ENCODE results near the gene FTMT. TPM values are rescaled to one million over a fixed set of nuclear protein-coding genes. Genes with fewer than 3 reads are reported as not detected.
"Not testable (repeated sequence)": the region's sequence is repeated elsewhere in the genome, so short reads cannot be mapped to it uniquely, and the experiment has no call there.

The FTMT gene
- polyA plus RNA-seq (ENCODE audit: insufficient read length in 3 of 3): not detected
- long read RNA-seq, donor 1: 0 reads
- long read RNA-seq, donor 2: 0 reads
- long read RNA-seq, donor 3: 0 reads
- long read RNA-seq, donor 4: 0 reads
- long read RNA-seq, donor 5: 0 reads
- long read RNA-seq, donor 6: 0 reads
- long read RNA-seq, donor 7: 0 reads
- long read RNA-seq, donor 8: 0 reads
- long read RNA-seq, donor 9: 0 reads
- long read RNA-seq, donor 10: 0 reads
- long read RNA-seq, donor 11: 0 reads
- long read RNA-seq, donor 12: 0 reads
- long read RNA-seq, donor 13: 0 reads
- long read RNA-seq, donor 14: 0 reads
- long read RNA-seq, donor 15, partial matches to known transcripts: 0 of 1 reads
- long read RNA-seq, donor 15, other reads (novel, unspliced or antisense): 0 of 1 reads
- long read RNA-seq, donor 16: 0 reads

DNA sequence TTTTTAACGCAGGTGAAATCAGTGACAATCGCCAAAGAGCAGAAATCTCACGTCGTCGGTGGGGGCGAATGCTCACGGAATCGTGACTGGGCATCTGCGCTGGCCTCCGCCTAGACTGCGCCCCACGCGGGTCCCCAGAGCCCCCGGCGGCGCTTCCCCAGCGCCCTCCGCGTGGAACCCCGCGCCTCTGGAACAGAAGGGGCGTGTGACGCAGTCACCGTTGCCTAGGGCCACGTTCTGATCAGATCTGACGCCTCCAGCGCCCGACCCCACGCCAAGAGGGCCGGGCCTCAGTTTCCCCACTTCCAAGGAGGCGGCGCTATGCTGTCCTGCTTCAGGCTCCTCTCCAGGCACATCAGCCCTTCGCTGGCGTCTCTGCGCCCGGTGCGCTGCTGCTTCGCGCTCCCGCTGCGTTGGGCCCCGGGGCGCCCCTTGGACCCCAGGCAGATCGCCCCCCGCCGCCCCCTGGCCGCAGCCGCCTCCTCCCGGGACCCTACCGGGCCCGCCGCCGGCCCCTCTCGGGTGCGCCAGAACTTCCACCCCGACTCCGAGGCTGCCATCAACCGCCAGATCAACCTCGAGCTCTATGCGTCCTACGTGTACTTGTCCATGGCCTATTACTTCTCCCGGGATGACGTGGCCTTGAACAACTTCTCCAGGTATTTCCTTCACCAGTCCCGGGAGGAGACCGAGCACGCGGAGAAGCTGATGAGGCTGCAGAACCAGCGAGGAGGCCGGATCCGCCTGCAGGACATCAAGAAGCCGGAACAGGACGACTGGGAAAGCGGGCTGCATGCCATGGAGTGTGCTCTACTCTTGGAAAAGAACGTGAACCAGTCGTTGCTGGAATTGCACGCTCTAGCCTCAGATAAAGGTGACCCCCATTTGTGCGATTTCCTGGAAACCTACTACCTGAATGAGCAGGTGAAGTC is at the start of gene FTMT:
Gene FTMT, plus strand, starts transcription at position 240 of the 932 bp plus-strand sequence. Its CDS starts 82 bp downstream, at position 322.
- no peak for DNase-seq

DNA sequence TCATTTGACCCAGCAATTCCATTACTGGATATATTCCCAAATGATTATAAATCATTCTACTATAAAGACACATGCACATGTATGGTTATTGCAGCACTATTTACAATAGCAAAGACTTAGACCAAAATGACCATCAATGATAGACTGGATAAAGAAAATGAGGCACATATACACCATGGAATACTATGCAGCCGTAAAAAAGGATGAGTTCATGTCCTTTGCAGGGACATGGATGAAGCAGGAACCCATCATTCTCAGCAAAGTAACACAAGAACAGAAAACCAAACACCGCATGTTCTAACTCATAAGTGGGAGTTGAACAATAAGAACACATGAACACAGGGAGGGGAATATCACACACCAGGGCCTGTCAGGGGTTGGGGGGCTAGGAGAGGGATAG is 46.4 kb upstream of the FTMT start:
- not testable (repeated sequence) for DNase-seq

- DNase-seq: no peak
Observed at GRCh38 chr5:121805911-121806310, 45.8 kb upstream of the FTMT start.

DNA sequence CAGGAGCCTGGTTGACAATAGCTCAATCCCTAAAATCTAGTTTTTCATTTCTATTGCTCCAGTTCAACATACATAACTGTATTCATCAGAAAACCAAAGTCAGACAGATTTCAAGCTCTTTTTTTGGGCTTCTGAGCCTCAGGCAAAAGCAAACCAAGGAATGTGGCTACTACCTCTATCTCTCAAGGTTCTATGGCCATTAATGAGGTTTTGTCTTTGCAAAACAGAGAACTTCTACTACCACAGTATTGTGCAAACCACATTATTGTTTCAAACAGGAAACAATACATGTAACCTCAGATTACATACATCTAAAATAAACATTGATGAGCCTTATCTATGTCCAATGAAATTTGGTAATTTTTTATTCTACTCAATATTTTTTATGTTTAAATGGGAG is 35.5 kb upstream of the FTMT start:
- no peak for DNase-seq

GRCh38 chr5:121819682-121820261 is 31.9 kb upstream of the FTMT start:
- DNase-seq: peak; percentile 36

DNA sequence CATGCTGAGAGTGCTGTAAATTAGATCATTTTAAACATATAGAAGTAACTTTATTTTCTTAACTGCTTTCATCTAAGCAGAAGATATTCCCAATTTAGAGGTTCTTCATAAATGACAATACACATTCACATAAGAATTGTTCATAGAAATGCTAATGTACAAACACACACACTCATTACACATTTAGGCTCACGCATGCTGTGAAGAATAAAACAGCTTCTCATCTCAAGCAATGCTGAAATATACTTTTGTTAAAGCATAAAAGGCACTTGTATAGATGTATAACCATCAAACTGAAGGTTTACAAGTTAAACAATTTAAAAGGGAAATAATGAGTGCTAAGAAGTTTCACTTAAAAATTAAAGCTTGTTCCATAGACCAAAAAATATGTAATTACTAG is 18.1 kb upstream of the FTMT start:
- no peak for DNase-seq

DNA sequence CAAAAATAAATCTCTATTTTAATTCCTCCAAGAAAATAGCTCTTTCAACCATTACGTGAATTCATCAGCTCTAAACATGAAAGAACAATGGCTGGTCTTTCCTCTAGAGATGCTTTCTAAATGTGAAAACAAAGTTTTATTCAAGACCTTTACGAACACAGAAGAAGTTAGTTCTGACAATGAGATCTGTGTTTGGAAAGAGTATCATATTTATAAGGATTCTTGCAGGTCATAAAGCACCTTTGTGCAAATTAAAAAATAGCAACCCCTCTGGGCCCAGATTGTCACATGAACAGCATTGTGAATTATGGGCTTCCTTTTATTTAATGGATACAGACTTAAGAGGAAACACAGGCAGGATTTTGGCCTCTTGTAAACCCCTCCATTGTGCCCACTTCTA is 17.7 kb upstream of the FTMT start:
- no peak for DNase-seq

DNA sequence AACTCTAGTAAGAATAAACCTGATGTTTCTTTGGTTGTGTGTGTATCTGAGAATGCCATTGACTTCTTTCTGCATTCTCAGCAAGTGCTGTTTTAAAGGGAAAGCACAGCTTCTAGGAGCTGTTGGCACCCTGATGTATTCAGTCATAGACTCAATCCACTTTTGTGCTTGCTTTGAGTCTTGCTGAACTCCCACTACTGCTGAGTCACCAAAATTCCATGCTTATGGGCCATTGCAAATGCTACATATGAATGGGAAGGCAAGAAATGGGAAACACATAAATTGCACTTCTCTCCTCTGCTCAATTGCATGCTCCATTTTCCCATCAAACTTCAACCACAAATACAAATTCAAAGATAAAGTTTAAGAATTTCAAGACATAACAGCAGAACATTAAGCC is 9.8 kb upstream of the FTMT start:
- DNase-seq: no peak

GRCh38 chr5:121850272-121850671 is 1.4 kb upstream of the FTMT start:
- no peak for DNase-seq

DNA sequence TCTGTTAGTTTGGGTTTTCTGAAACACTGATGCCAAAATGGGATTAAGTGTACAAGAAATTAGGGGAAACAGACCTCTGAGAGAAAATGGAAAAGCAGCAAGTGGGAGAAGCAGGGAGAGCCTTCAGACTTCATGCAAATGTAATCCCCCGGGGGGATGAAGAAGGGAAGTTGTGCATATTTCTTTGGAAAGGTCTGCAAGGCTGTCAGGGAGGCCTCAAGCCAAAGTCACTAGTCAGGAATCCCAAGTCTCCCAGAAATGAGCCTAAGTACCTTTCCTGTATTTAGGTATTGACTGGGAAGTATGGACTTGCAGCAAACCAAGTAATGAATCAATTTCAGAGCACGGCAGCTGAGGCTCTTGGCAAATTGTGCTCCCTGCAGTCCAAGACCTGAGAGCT is 2.2 kb downstream of the FTMT start:
- DNase-seq: no peak

- DNase-seq: no peak
Observed at GRCh38 chr5:121862801-121863200, 11.1 kb downstream of the FTMT start.

GRCh38 chr5:121863753-121864285 is 12.1 kb downstream of the FTMT start:
- DNase-seq: no peak

GRCh38 chr5:121867403-121867802 is 15.7 kb downstream of the FTMT start:
- no peak for DNase-seq

DNA sequence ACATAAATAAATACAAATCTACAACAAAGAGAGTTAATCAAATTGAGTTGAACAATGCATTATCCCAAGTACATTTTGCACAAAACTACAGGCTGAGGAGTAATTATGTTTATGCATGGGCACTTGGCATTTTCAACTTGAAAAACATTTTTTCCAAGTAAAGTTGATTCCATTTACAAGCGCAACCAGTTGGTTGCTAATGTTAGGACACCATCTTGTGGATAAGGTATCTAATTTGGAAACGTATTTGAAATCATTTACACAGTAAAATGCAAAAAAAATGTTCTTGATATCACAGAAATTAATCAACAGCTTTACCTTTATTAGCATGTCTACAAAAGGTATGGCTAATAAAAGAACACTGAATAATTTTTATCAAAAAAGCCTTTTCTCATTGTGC is 18.8 kb downstream of the FTMT start:
- no peak for DNase-seq

DNA sequence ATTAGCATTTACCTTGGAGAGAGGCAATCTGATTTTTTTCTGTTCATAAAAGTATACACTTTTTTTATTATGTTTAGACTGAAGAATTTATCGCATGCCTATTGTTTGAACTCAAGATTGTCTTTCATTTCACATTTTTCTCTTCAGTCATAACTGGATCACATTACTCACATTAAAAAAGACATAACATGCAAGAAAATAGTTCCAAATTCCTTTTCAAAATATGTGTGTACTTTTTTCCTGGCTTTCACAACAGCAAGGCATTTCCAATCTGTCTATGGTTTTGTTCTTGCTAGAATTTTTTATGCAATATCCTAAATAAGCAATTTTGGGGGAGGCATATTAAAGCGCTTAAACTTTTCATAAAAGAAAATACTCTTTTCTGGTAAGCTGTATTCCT is 21.2 kb downstream of the FTMT start:
- no peak for DNase-seq

DNA sequence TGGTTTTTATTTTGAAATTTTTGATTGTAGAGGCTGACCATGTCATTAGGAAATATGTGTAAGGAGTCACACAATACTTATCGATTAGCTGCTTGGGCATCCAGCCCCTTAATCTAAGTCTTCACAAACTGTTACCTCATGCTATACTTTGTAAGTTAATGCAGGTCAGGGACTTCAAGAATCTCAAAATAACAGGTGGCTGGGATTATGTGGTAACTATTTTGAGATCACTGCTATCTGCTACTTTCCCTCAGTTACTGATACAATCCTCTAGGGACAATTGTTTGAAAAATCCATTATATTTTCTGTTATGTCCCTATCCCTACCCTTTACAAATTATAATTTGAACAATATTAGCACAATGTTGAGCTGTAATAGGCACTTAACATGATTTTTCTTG is 21.7 kb downstream of the FTMT start:
- DNase-seq: no peak

DNA sequence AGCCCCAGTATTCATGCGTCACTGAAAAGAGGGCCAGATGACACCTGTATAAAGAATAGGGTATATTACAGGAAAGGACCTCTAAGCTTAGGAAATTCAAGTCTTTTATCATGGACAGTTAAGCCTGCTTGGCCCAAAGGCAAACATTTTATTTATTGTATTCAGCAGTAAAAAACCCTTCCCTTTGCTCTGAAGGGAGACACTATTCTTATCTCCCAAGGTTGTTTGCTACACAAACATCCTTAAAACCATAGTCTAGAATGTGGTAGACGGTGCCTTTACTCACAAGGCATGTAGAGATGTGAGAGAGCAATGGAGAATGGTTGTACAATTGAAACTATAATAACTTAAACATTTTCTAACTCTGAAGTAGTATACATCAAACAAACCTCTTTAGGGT is 33.9 kb downstream of the FTMT start:
- no peak for DNase-seq

DNA sequence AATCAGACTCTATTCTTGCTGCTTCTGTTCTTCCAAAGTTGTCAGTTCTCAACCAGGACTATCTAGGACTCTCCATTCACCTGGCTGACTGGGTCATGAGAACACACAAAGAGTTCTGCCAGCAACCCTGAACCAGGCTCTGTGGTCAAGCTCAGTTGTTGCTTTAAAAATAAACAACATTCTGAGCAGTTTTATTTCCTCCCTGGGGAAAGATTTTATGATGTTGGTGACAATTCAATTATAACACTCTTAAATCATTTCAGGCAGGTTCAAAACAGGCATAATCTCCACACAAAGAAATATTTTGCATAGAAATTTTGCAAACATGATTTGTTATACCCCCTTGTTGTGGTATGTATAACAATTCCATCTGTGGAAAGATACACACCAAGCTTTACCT is 36.0 kb downstream of the FTMT start:
- no peak for DNase-seq

DNA sequence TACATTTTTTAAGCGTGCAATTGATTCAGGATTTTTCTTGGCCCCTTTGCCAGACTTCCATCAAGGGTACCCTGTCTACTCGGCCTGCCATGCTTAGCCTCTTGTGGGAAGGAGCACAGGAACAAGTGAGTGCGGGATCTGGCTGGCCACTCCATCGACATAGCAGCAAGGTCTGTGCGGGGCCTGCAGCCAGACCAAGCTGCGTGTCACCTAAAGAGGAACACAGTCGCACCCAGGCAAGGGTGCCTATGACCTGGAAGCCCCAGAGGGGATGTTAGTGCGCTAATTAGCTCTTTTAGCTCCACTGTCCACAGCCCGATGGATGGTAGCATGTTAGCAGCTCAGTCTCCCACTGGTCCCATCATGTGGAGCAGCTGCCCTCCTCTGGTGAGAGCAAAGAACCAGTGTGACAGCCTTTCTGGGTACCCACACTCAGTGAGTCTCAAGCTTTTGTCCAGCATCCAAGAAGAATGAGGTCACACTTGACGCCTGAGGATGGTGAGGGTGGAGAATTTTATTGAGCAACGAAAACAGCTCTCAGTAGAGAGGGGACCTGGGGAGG is 38.7 kb downstream of the FTMT start:
- no peak for DNase-seq

DNA sequence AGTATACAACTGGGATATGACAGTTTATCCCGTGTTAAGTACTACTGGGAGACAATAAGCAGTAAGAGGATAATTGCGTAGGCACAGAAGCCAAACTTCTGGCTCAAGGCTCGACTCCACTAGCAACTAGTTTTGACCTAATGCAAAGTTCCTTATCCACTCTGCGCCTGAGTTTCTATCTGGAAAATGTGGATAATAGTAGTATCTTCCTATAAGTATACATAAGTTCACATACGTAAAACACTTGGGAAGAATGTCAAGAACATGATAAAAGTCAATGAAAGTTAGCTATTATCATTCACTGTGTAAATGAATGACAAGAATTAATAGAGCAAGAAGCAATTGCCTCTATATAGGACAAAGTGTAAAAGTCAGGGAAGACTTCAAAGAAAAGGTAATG is 45.7 kb downstream of the FTMT start:
- no peak for DNase-seq

- DNase-seq: no peak
Observed at GRCh38 chr5:121899346-121899745, 47.7 kb downstream of the FTMT start.
